Left forelimb (tissue), 1 donor: ENCODE measurements around the gene TPH2.

Experiments used
- DNase-seq: peaks from one replicate; pipeline ENCODE4 v3.0.0-alpha.2; 2018; ENCODE audit warnings: low spot score

Gene TPH2

GRCh38 chr12:71938728-71939385, at the start of gene TPH2:
Gene TPH2, plus strand, starts transcription at chr12:71938845. Its CDS starts 142 bp downstream, at chr12:71938987.
- peak; percentile 75 for DNase-seq

GRCh38 chr12:71890475-71890874, 48.2 kb upstream of the TPH2 start:
- DNase-seq: no peak

GRCh38 chr12:71892059-71892458, 46.6 kb upstream of the TPH2 start:
- DNase-seq: no peak

GRCh38 chr12:71896205-71896882, 42.3 kb upstream of the TPH2 start:
- no peak for DNase-seq

- no peak for DNase-seq
Observed at GRCh38 chr12:71900091-71900490, 38.6 kb upstream of the TPH2 start.

GRCh38 chr12:71904629-71905028, 34.0 kb upstream of the TPH2 start:
- DNase-seq: no peak

GRCh38 chr12:71935594-71935993, 3.1 kb upstream of the TPH2 start:
- DNase-seq: no peak

- no peak for DNase-seq
Observed at GRCh38 chr12:71940068-71940467, 1.4 kb downstream of the TPH2 start.

- DNase-seq: no peak
Observed at GRCh38 chr12:71941174-71941573, 2.5 kb downstream of the TPH2 start.

GRCh38 chr12:71942259-71942658, 3.6 kb downstream of the TPH2 start:
- no peak for DNase-seq

- no peak for DNase-seq
Observed at GRCh38 chr12:71942703-71943102, 4.1 kb downstream of the TPH2 start.

GRCh38 chr12:71945121-71945520, 6.5 kb downstream of the TPH2 start:
- no peak for DNase-seq

- DNase-seq: no peak
Observed at GRCh38 chr12:71945883-71946282, 7.2 kb downstream of the TPH2 start.

GRCh38 chr12:71947645-71948105, 9.0 kb downstream of the TPH2 start:
- DNase-seq: no peak

- no peak for DNase-seq
Observed at GRCh38 chr12:71948390-71948789, 9.7 kb downstream of the TPH2 start.

GRCh38 chr12:71949646-71950045, 11.0 kb downstream of the TPH2 start:
- DNase-seq: no peak

GRCh38 chr12:71950404-71950803, 11.8 kb downstream of the TPH2 start:
- no peak for DNase-seq

GRCh38 chr12:71950819-71951218, 12.2 kb downstream of the TPH2 start:
- DNase-seq: no peak

GRCh38 chr12:71954083-71954778, 15.6 kb downstream of the TPH2 start:
- no peak for DNase-seq

GRCh38 chr12:71954861-71955260, 16.2 kb downstream of the TPH2 start:
- no peak for DNase-seq

- DNase-seq: no peak
Observed at GRCh38 chr12:71955970-71956369, 17.3 kb downstream of the TPH2 start.

GRCh38 chr12:71958056-71958455, 19.4 kb downstream of the TPH2 start:
- DNase-seq: no peak

- no peak for DNase-seq
Observed at GRCh38 chr12:71958457-71958856, 19.8 kb downstream of the TPH2 start.
